ENCODE results near the gene CRACDL. TPM values are rescaled to one million over a fixed set of nuclear protein-coding genes. Genes with fewer than 3 reads are reported as not detected.

CRACDL gene
- polyA plus RNA-seq, 1 of the 3 experiments (the other 2 are of a cell fraction): not detected

DNA sequence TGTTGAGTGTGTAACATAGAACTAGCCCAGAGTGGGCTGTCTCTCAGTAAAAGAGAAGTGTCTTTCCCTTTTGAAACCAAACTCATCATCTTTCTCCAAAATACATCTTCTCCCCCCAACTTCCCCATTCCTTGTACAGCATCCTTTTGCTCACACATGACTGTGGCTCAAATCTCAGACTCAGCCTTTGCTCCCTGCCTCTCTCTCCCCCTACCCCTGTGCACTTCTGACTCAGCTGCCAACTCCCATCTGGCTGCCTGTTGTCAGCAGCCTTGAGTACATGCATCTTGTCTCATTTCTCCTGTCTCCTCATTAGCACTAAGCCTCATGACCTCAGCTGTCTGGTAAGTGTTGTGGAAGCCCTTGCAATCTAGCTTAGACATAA, 187.0 kb downstream of the CRACDL start:
- TF ChIP-seq RXRA (IDR thresholded peaks at IDR 0.05; ENCODE audit: borderline replicate concordance, low read depth) (no peak), TEAD4 (IDR thresholded peaks at IDR 0.05; ENCODE audit: borderline replicate concordance, insufficient read depth) (no peak), GABPA (IDR thresholded peaks at IDR 0.05; ENCODE audit: low read depth) (no peak)
- TF ChIP-seq, protein P1, sequence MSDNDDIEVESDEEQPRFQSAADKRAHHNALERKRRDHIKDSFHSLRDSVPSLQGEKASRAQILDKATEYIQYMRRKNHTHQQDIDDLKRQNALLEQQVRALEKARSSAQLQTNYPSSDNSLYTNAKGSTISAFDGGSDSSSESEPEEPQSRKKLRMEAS (IDR thresholded peaks at IDR 0.05; ENCODE audit: low read depth): no peak
- no peak overlapping the region for H2AFZ ChIP-seq (ENCODE audit: low read depth)
- no peak overlapping the region for H3K27ac ChIP-seq (ENCODE audit: low read depth in 2 of 2, low read length in 1 of 2)
- H3K79me2 ChIP-seq (ENCODE audit: insufficient read depth): no peaks in the 10 kb centered on the region
- H3K4me1 ChIP-seq (ENCODE audit: control insufficient read depth in 1 of 2, insufficient read depth in 2 of 2, low read depth in 1 of 2, low read length in 1 of 2): peaks cover 0 to 6% of the 10 kb centered on the region in 2 experiments; a peak in 1 of 4 replicates
- H4K20me1 ChIP-seq (ENCODE audit: insufficient read depth): no peaks in the 10 kb centered on the region
- no peaks in the 10 kb centered on the region for H3K27me3 ChIP-seq (ENCODE audit: insufficient read depth)
- no peaks in the 10 kb centered on the region for H3K9me3 ChIP-seq
- H3F3A ChIP-seq (replicated peaks; ENCODE audit: insufficient read depth): no peaks in the 10 kb centered on the region
- no peak overlapping the region for H3K4me2 ChIP-seq
- no peak overlapping the region for H3K4me3 ChIP-seq (ENCODE audit: low read depth in 2 of 2, low read length in 1 of 2)
- ChIA-PET CTCF (interaction anchor here (0.6 kb wide), 1 partner anchor 282 kb away, joined by 3 read pairs; no protein-coding TSS in a partner anchor), POLR2A (no interaction called here)
- DNase-seq: no peak
- no peaks in the 10 kb centered on the region for H3K9me2 ChIP-seq
- no peak overlapping the region for H3K9ac ChIP-seq
- H3K36me3 ChIP-seq (replicated peaks in 1 of 2; ENCODE audit: control insufficient read depth in 1 of 2, insufficient read depth in 2 of 2, low read length in 1 of 2): no peaks in the 10 kb centered on the region

DNA sequence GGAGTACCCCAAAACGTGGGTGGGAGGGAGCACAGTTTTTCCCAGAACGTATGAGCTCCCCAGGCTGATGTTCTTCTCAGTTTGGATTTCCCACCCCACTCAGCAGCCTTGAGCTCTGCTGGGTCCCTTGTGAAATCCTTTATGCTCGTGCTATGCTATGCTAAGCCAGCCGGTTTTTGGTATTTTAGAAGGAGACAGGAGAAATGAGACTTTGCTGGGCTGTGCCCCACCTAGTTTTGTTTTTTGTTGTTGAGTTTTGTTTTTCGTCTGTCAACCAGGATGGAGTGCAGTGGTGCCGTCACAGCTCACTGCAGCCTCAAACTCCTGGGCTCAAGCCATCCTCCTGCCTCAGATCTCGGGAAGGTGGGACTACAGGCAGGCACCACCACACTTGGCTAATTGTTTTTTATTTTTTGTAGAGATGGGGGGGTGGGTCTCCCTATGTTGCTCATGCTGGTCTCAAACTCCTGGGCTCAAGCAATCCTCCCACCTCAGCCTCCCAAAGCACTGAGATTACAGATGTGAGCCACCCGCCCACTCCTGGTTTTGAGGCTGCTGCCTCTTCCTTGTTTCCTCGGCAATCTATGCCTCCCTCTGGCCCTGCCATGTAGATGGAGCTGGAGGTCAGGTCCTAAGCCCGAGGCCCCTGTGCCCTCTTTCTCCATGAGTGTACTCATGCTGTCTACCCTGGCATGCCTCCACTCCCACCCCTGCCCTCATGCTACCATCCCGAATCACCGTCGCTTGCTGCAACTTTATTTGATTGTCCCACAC, 187.5 kb downstream of the CRACDL start:
- ChIA-PET POLR2A (no interaction called here), CTCF (interaction anchor here (0.5 to 1.1 kb wide), 3 partner anchors 40 to 1538 kb away, joined by 3 read pairs; no protein-coding TSS in a partner anchor)
- Histone ChIP-seq H3F3A (replicated peaks; ENCODE audit: insufficient read depth) (no peaks in the 10 kb centered on the region), H3K9ac (no peak overlapping the region), H3K36me3 (replicated peaks in 1 of 2; ENCODE audit: control insufficient read depth in 1 of 2, insufficient read depth in 2 of 2, low read length in 1 of 2) (no peaks in the 10 kb centered on the region), H3K9me3 (no peaks in the 10 kb centered on the region), H3K79me2 (ENCODE audit: insufficient read depth) (no peaks in the 10 kb centered on the region), H4K20me1 (ENCODE audit: insufficient read depth) (no peaks in the 10 kb centered on the region), H3K27ac (ENCODE audit: low read depth in 2 of 2, low read length in 1 of 2) (no peak overlapping the region), H3K4me3 (ENCODE audit: low read depth in 2 of 2, low read length in 1 of 2) (no peak overlapping the region), H3K4me2 (no peak overlapping the region), H3K4me1 (ENCODE audit: control insufficient read depth in 1 of 2, insufficient read depth in 2 of 2, low read depth in 1 of 2, low read length in 1 of 2) (peaks cover 0 to 6% of the 10 kb centered on the region in 2 experiments; a peak in 1 of 4 replicates), H3K9me2 (no peaks in the 10 kb centered on the region), H3K27me3 (ENCODE audit: insufficient read depth) (no peaks in the 10 kb centered on the region), H2AFZ (ENCODE audit: low read depth) (no peak overlapping the region)
- DNase-seq: no peak
- no peak for TF ChIP-seq RFX5 (IDR thresholded peaks at IDR 0.05; ENCODE audit: low read length)
- no peak for TF ChIP-seq NRF1 (IDR thresholded peaks at IDR 0.05; ENCODE audit: low read depth, low read length)
- no peak for TF ChIP-seq RXRA (IDR thresholded peaks at IDR 0.05; ENCODE audit: borderline replicate concordance, low read depth)
- TF ChIP-seq GABPA (IDR thresholded peaks at IDR 0.05; ENCODE audit: low read depth): no peak
- TF ChIP-seq FOXM1 (IDR thresholded peaks at IDR 0.05; ENCODE audit: low read depth): no peak
- no peak for TF ChIP-seq CHD2 (IDR thresholded peaks at IDR 0.05; ENCODE audit: low read length, partially characterized antibody)
- TF ChIP-seq ELF1 (IDR thresholded peaks at IDR 0.05): no peak
- TF ChIP-seq, protein P2, sequence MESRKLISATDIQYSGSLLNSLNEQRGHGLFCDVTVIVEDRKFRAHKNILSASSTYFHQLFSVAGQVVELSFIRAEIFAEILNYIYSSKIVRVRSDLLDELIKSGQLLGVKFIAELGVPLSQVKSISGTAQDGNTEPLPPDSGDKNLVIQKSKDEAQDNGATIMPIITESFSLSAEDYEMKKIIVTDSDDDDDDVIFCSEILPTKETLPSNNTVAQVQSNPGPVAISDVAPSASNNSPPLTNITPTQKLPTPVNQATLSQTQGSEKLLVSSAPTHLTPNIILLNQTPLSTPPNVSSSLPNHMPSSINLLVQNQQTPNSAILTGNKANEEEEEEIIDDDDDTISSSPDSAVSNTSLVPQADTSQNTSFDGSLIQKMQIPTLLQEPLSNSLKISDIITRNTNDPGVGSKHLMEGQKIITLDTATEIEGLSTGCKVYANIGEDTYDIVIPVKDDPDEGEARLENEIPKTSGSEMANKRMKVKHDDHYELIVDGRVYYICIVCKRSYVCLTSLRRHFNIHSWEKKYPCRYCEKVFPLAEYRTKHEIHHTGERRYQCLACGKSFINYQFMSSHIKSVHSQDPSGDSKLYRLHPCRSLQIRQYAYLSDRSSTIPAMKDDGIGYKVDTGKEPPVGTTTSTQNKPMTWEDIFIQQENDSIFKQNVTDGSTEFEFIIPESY (IDR thresholded peaks at IDR 0.05; ENCODE audit: borderline replicate concordance, low read depth): no peak
- no peak for TF ChIP-seq YY1 (IDR thresholded peaks at IDR 0.05; ENCODE audit: low read depth)
- no peak for TF ChIP-seq RCOR1 (IDR thresholded peaks at IDR 0.05; ENCODE audit: low read length)
- TF ChIP-seq, protein P3, sequence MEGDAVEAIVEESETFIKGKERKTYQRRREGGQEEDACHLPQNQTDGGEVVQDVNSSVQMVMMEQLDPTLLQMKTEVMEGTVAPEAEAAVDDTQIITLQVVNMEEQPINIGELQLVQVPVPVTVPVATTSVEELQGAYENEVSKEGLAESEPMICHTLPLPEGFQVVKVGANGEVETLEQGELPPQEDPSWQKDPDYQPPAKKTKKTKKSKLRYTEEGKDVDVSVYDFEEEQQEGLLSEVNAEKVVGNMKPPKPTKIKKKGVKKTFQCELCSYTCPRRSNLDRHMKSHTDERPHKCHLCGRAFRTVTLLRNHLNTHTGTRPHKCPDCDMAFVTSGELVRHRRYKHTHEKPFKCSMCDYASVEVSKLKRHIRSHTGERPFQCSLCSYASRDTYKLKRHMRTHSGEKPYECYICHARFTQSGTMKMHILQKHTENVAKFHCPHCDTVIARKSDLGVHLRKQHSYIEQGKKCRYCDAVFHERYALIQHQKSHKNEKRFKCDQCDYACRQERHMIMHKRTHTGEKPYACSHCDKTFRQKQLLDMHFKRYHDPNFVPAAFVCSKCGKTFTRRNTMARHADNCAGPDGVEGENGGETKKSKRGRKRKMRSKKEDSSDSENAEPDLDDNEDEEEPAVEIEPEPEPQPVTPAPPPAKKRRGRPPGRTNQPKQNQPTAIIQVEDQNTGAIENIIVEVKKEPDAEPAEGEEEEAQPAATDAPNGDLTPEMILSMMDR (IDR thresholded peaks at IDR 0.05): no peak
- TF ChIP-seq, protein P4, sequence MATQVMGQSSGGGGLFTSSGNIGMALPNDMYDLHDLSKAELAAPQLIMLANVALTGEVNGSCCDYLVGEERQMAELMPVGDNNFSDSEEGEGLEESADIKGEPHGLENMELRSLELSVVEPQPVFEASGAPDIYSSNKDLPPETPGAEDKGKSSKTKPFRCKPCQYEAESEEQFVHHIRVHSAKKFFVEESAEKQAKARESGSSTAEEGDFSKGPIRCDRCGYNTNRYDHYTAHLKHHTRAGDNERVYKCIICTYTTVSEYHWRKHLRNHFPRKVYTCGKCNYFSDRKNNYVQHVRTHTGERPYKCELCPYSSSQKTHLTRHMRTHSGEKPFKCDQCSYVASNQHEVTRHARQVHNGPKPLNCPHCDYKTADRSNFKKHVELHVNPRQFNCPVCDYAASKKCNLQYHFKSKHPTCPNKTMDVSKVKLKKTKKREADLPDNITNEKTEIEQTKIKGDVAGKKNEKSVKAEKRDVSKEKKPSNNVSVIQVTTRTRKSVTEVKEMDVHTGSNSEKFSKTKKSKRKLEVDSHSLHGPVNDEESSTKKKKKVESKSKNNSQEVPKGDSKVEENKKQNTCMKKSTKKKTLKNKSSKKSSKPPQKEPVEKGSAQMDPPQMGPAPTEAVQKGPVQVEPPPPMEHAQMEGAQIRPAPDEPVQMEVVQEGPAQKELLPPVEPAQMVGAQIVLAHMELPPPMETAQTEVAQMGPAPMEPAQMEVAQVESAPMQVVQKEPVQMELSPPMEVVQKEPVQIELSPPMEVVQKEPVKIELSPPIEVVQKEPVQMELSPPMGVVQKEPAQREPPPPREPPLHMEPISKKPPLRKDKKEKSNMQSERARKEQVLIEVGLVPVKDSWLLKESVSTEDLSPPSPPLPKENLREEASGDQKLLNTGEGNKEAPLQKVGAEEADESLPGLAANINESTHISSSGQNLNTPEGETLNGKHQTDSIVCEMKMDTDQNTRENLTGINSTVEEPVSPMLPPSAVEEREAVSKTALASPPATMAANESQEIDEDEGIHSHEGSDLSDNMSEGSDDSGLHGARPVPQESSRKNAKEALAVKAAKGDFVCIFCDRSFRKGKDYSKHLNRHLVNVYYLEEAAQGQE (IDR thresholded peaks at IDR 0.05; ENCODE audit: low read depth, low read length): no peak
- no peak for TF ChIP-seq RAD21 (IDR thresholded peaks at IDR 0.05; ENCODE audit: low read length)
- 56% methylated on average over 13 of the region's 13 CpGs for WGBS (ENCODE audit: low lambda C conversion rate)

Measured in SK-N-SH (cell line).